NCI-H2107 treated with DMSO at 0.1 percent for 48 hours (cell line): Measurements from ENCODE around the gene IQUB.
"Not testable (repeated sequence)": the region's sequence is repeated elsewhere in the genome, so short reads cannot be mapped to it uniquely, and the experiment has no call there.

Source experiments
- DNase-seq: peaks from one replicate; lab custom pipeline; 2025; ENCODE audit not compliant: unreplicated experiment; lab: John Stamatoyannopoulos, UW

Gene IQUB

DNA sequence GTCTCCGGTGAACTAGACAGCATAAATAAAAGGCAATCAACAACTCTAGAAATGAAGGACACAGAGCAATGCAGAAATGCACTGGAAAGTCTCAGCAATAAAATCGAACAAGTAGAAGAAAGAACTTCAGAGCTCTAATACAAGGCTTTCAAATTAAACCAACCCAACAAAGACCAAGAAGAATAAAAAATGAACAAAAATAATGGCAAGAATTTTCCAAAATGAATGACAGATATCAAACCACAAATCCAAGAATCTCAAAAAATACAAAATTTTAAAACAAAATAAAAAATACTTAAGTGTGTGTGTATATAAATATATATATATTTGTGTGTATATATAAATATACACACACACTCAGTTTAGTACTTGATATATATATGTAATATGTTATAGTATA, 110.8 kb downstream of the IQUB start:
- no peak for DNase-seq

DNA sequence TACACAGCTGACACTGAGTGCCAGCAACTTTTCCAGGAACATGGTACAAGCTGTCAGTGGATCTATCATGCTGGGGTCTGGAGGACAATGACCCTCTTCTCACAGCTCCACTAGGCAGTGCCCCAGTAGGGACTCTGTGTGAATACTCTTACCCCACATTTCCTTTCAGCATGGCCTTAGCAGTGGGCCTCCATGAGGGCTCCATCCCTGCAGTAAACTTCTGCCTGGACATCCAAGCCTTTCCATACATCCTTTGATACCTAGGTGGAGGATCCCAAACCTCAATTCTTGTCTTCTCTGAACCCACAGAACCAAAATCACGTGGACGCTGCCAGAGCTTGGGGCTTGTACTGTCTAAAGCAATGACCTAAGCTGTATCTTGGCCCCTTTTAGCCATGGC, 116.8 kb downstream of the IQUB start:
- DNase-seq: no peak

DNA sequence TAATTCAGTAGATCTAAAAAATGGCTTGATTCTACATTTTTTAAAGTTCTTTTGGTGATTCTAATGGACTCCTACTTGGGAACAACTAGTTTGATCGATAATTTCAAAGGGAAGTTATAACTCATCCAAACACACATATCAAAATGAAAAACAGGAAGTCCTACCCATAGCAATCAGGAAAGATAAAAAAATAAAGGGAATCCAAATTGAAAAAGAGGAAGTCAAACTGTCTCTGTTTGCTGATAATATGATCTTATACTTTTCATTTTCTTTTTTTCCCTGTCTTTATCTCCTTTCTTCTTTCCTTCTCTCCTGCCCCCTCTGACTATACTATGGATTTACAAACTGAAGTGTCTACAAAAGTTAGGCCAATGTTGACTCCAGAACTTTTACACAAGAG, 118.8 kb downstream of the IQUB start:
- no peak for DNase-seq

DNA sequence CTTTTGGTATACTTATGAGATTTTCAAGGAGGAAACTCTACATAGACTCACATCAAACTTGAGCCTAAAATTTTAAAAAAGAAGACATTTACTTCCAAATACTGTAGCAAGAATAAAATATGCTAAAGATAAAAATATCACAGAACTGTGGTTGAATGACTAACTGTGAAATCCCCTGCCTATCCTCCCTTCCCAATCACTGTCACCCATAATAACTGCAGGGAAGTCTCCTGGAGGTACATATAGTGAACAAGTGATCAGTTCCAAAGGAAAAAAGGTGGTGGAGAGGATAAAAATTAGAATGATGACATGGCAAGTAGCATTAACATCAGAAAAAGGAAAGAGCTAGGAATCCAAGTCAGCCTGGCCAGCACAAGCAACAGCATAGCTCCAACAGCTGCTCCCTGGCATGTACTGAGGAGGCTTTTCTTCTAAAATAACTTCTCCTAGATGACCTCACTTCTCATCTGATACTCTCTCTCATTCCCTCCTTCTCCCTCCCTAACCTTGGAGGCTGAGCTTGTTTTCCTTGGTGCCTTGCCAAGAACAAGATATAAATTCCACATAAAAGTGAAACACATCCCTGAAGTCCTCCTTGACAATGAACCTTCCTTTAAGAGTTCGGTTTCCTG, 124.0 kb downstream of the IQUB start:
- DNase-seq: no peak

DNA sequence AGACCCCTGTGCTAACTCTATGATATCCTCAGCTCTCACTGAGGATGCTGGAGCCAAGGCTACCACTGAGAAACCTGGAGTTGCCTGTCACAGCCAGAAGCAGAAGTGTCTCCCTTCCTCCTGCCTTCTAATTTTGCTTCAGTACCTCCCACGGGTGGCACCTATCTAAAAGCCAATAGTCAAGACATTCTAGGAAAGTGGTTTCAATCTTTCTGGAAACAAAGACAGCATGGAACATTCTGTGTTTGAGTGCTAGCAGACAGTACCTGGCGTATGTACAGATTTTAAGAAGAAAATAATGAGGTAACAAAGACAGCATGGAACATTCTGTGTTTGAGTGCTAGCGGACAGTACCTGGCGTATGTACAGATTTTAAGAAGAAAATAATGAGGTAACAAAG, 126.4 kb downstream of the IQUB start:
- not testable (repeated sequence) for DNase-seq
